Endothelial cell of umbilical vein (primary cell): ENCODE results near the gene ELAC2. TPM values are rescaled to one million over a fixed set of nuclear protein-coding genes. Genes with fewer than 3 reads are reported as not detected.

ENCODE experiments used
- BruUV-seq: library from RNA; stranded (reverse); fragments of 400-500 nt; replicated peaks from 2 replicates; lab custom pipeline; 2021; lab: Mats Ljungman, UMichigan
- CTCF ChIA-PET: fragments of 300-600, 350-600 bp; sonication (Branson Sonifier 250); formaldehyde crosslinking; loops from one replicate; lab custom pipeline; 2021; ENCODE audit warnings: antibody characterized with exemption, inconsistent platforms; lab: Charles Lee
- POLR2A ChIA-PET: fragments of 300-600, 350-600 bp; sonication (Branson Sonifier 250); formaldehyde crosslinking; loops from one replicate; lab custom pipeline; 2021; ENCODE audit warnings: antibody characterized with exemption, inconsistent platforms; lab: Charles Lee
- DNase-seq: peaks from one replicate; pipeline ENCODE4 v3.0.0-alpha.2; 2011; ENCODE audit warnings: low read depth, low spot score
- FAIRE-seq: peaks from 2 replicates; lab custom pipeline; 2011; peaks lifted over from hg19 to GRCh38; lab: Jason Lieb, UNC
- H2AFZ ChIP-seq: 2 replicates; pipeline ENCODE4 v1.6.0; 2012; ENCODE audit warnings: low read depth, low read length, control low read depth, inconsistent platforms
- H3K27ac ChIP-seq: 2 replicates; pipeline ENCODE4 v1.5.1; 2011; ENCODE audit warnings: low read depth, mild to moderate bottlenecking, control low read depth, low read length, moderate library complexity; ENCODE audit not compliant: insufficient read depth
- H3K27me3 ChIP-seq, 2 experiments: 2 replicates each; pipeline versions ENCODE4 v1.6.0 to v1.6.1; 2011; ENCODE audit warnings: low read length in 2 of 2, mixed read lengths in 1 of 2; ENCODE audit not compliant: control insufficient read depth in 2 of 2, insufficient read depth in 2 of 2
- H3K36me3 ChIP-seq, 2 experiments: 2 replicates in 1 of 2; 3 replicates in 1 of 2; pipeline ENCODE4 v1.5.1; 2011; ENCODE audit warnings: low read length in 2 of 2, mild to moderate bottlenecking in 1 of 2, moderate library complexity in 1 of 2; ENCODE audit not compliant: control insufficient read depth in 2 of 2, insufficient read depth in 2 of 2; ENCODE audit errors: extremely low read depth in 1 of 2
- H3K4me1 ChIP-seq: 3 replicates; pipeline ENCODE4 v1.5.1; 2011; ENCODE audit warnings: mild to moderate bottlenecking, low read length; ENCODE audit not compliant: control insufficient read depth, insufficient read depth; ENCODE audit errors: extremely low read depth
- H3K4me2 ChIP-seq: 2 replicates; pipeline ENCODE4 v1.6.1; 2011; ENCODE audit warnings: low read length, control low read depth, mixed read lengths; ENCODE audit not compliant: insufficient read depth
- H3K4me3 ChIP-seq, 3 experiments: fragments of 200-600 bp in 1 of 3; sonication (generic), shearing (Covaris generic) in 1 of 3; replicated peaks in 1 of 3; 2 replicates each; pipeline ENCODE4 v1.5.1; 2011 to 2016; ENCODE audit warnings: control low read depth in 3 of 3, low read length in 3 of 3, mild to moderate bottlenecking in 2 of 3, inconsistent platforms in 1 of 3, low read depth in 1 of 3, moderate library complexity in 1 of 3; ENCODE audit not compliant: insufficient read depth in 1 of 3
- H3K79me2 ChIP-seq: 2 replicates; pipeline ENCODE4 v1.6.0; 2012; ENCODE audit warnings: low read length, inconsistent platforms; ENCODE audit not compliant: control insufficient read depth, insufficient read depth
- H3K9ac ChIP-seq: replicated peaks from 2 replicates; pipeline ENCODE3; 2011; ENCODE audit warnings: low read length, control low read depth; ENCODE audit not compliant: insufficient read depth; ENCODE audit errors: extremely low read depth
- H3K9me1 ChIP-seq: replicated peaks from 3 replicates; pipeline ENCODE4 v1.6.0; 2011; ENCODE audit warnings: mild to moderate bottlenecking, low read length; ENCODE audit not compliant: control insufficient read depth, insufficient read depth; ENCODE audit errors: extremely low read depth
- H3K9me3 ChIP-seq: replicated peaks from 2 replicates; pipeline ENCODE4 v1.5.1; 2012; ENCODE audit warnings: low read length, inconsistent platforms; ENCODE audit not compliant: control insufficient read depth, insufficient read depth
- H4K20me1 ChIP-seq: replicated peaks from 2 replicates; pipeline ENCODE3; 2011; ENCODE audit warnings: mild to moderate bottlenecking, low read length; ENCODE audit not compliant: control insufficient read depth, insufficient read depth; ENCODE audit errors: extremely low read depth
- EZH2 ChIP-seq: IDR thresholded peaks from 2 replicates; pipeline ENCODE4 v1.6.1; 2012; ENCODE audit warnings: borderline replicate concordance, low read depth, mild to moderate bottlenecking, moderate library complexity, low read length, inconsistent platforms; ENCODE audit not compliant: severe bottlenecking
- FOS ChIP-seq: IDR thresholded peaks from 2 replicates; pipeline ENCODE4 v1.6.1; 2011; ENCODE audit warnings: mild to moderate bottlenecking, low read length, moderate library complexity, borderline replicate concordance; ENCODE audit not compliant: insufficient read depth
- GATA2 ChIP-seq: IDR thresholded peaks from 2 replicates; pipeline ENCODE4 v1.7.0; 2011; ENCODE audit warnings: low read depth, mild to moderate bottlenecking, moderate library complexity, mixed read lengths, low read length; ENCODE audit not compliant: insufficient read length, insufficient read depth
- JUN ChIP-seq: IDR thresholded peaks from 2 replicates; pipeline ENCODE4 v1.6.1; 2011; ENCODE audit warnings: borderline replicate concordance, low read depth; ENCODE audit not compliant: insufficient read length, insufficient read depth
- MYC ChIP-seq: IDR thresholded peaks from one replicate; pipeline ENCODE4 v1.6.1; 2011; ENCODE audit warnings: mild to moderate bottlenecking, low read depth, low read length
- POLR2A ChIP-seq: IDR thresholded peaks from 2 replicates; pipeline ENCODE4 v1.6.1; 2012; ENCODE audit warnings: low read depth, mild to moderate bottlenecking, control low read depth, low read length
- POLR2AphosphoS5 ChIP-seq: IDR thresholded peaks from 2 replicates; pipeline ENCODE4 v1.6.1; 2012; ENCODE audit warnings: low read depth, mild to moderate bottlenecking, control low read depth, low read length, moderate library complexity; ENCODE audit not compliant: insufficient read depth
- dilution Hi-C: fragments of 300-500 bp; cut with MboI; formaldehyde crosslinking; loops from one replicate; pipeline ENCODE4 v1.15.0; 2019; ENCODE audit warnings: low sequenced_read_pairs; ENCODE audit not compliant: extremely low pct_ligation_motif_present
- intact Hi-C: fragments of 100-400 bp; cut with micrococcal nuclease; formaldehyde crosslinking; loops from one replicate; pipeline ENCODE4 v1.10.0; 2022
- polyA plus RNA-seq, 4 experiments: library from polyadenylated mRNA; depleted of rRNA in 3 of 4; stranded (reverse) in 3 of 4; unstranded in 1 of 4; fragments of >200 nt; gene quantifications; 2 replicates each; pipeline versions ENCODE4 v1.2.1 to v1.2.3, GENCODE V29; 2011 to 2012; ENCODE audit warnings: missing spikeins in 1 of 4
- total RNA-seq: library from RNA; stranded (reverse); gene quantifications from 2 replicates; pipeline ENCODE4 v1.2.3, GENCODE V29; 2021
- TF ChIP-seq, protein P1 (sequence below), 2 donors: IDR thresholded peaks; 1 replicate in 1 of 2; 2 replicates in 1 of 2; pipeline ENCODE4 v1.5.1; 2011; ENCODE audit warnings: low read length in 2 of 2, mild to moderate bottlenecking in 2 of 2, moderate library complexity in 2 of 2, control low read depth in 1 of 2, inconsistent platforms in 1 of 2, low read depth in 1 of 2; ENCODE audit not compliant: insufficient read depth in 1 of 2; ENCODE audit errors: extremely low read depth in 1 of 2
- TF ChIP-seq, protein P2 (sequence below): IDR thresholded peaks from 2 replicates; pipeline ENCODE4 v1.6.1; 2011; ENCODE audit not compliant: insufficient read depth, insufficient read length

ELAC2 gene
- total and polyA plus RNA-seq, 2 donors (not counting 3 experiments of a cell fraction or from before 2014, with no cell fraction given), result 64.8 to 75.9 TPM

DNA sequence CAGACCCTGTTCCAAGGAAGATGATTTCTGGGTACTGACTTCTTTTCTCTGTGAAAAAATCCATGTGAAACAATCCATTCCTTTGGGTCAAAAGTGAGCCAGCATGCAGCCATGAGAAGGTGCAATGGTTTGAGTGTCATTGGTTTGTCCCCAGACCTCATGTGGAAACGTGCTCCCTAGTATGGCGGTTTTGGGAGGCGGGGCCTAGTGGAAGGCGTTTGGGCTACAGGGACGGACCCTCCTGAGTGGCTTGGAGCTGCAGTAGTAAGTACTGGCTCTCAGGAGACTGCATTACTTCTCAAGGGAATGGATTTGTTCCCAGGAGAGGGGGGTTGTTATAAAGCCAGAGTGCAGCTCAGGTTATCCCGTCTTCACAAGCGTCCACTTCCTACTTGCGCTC, 19.4 kb downstream of the ELAC2 start:
- no peaks in the 10 kb centered on the region for H3K27me3 ChIP-seq
- no peak overlapping the region for H3K27ac ChIP-seq
- CTCF ChIA-PET, result interaction anchor here (1.0 kb wide), 1 partner anchor 18 kb away, joined by 3 read pairs; no protein-coding TSS in a partner anchor
- DNase-seq (no peak), FAIRE-seq (no peak)
- H3K79me2 ChIP-seq, result no peaks in the 10 kb centered on the region
- peaks cover 41 to 67% of the 10 kb centered on the region in 2 experiments for H3K36me3 ChIP-seq
- H3K9ac ChIP-seq, result no peak overlapping the region
- H3K9me3 ChIP-seq, result no peaks in the 10 kb centered on the region
- BruUV-seq, result no TSS peak
- dilution Hi-C loops, result no loop called here
- POLR2A ChIA-PET, result no interaction called here
- no peak overlapping the region for H3K4me3 ChIP-seq
- no peak for TF ChIP-seq POLR2AphosphoS5
- no peak for TF ChIP-seq FOS
- no peak for TF ChIP-seq JUN
- H2AFZ ChIP-seq, result no peak overlapping the region
- H3K4me1 ChIP-seq, result no peaks in the 10 kb centered on the region
- H3K9me1 ChIP-seq, result no peaks in the 10 kb centered on the region
- H3K4me2 ChIP-seq, result no peak overlapping the region
- intact Hi-C loops, result no loop called here
- no peaks in the 10 kb centered on the region for H4K20me1 ChIP-seq

DNA sequence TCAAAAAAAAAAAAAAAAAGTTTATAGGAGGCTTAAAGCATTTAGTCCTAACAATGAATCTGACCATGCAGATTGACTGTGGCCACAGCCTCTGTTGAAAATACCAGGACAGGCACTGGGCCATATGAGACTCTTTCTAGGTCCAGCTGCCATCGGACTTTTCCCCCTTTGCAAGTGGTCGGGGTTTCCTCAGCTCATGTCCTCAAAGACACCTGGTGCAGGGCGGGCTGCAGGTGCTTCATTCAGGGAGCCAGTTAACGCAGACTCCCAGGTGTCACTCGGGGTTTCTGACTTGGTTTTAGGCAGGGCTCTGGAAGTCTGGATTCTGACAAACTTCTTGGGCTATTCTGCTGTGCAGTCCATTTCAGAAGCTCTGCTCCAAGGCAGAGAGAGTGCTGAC, 20.9 kb downstream of the ELAC2 start:
- TF ChIP-seq, protein P1, sequence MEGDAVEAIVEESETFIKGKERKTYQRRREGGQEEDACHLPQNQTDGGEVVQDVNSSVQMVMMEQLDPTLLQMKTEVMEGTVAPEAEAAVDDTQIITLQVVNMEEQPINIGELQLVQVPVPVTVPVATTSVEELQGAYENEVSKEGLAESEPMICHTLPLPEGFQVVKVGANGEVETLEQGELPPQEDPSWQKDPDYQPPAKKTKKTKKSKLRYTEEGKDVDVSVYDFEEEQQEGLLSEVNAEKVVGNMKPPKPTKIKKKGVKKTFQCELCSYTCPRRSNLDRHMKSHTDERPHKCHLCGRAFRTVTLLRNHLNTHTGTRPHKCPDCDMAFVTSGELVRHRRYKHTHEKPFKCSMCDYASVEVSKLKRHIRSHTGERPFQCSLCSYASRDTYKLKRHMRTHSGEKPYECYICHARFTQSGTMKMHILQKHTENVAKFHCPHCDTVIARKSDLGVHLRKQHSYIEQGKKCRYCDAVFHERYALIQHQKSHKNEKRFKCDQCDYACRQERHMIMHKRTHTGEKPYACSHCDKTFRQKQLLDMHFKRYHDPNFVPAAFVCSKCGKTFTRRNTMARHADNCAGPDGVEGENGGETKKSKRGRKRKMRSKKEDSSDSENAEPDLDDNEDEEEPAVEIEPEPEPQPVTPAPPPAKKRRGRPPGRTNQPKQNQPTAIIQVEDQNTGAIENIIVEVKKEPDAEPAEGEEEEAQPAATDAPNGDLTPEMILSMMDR (IDR thresholded peaks at IDR 0.05; ENCODE audit: extremely low read depth in 1 of 2, insufficient read depth in 1 of 2, low read depth in 1 of 2, low read length in 2 of 2), result no peak
- no peak for TF ChIP-seq POLR2A
- TF ChIP-seq MYC, result no peak
- TF ChIP-seq JUN, result no peak
- TF ChIP-seq, protein P2, sequence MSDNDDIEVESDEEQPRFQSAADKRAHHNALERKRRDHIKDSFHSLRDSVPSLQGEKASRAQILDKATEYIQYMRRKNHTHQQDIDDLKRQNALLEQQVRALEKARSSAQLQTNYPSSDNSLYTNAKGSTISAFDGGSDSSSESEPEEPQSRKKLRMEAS, result no peak
- TF ChIP-seq EZH2, result no peak
- no peak for TF ChIP-seq GATA2
- TF ChIP-seq FOS, result no peak
- no peak for TF ChIP-seq POLR2AphosphoS5
- ChIA-PET POLR2A (no interaction called here), CTCF (interaction anchor here (1.2 kb wide), 1 partner anchor 8 kb away, joined by 5 read pairs; no protein-coding TSS in a partner anchor)
- Histone ChIP-seq H2AFZ (no peak overlapping the region), H3K9ac (no peak overlapping the region), H3K4me3 (no peak overlapping the region), H4K20me1 (no peaks in the 10 kb centered on the region), H3K79me2 (no peaks in the 10 kb centered on the region), H3K4me1 (no peaks in the 10 kb centered on the region), H3K4me2 (no peak overlapping the region), H3K9me3 (no peaks in the 10 kb centered on the region), H3K36me3 (peaks cover 39 to 68% of the 10 kb centered on the region in 2 experiments), H3K27ac (no peak overlapping the region), H3K9me1 (no peaks in the 10 kb centered on the region), H3K27me3 (no peaks in the 10 kb centered on the region)
- intact Hi-C loops, result no loop called here
- DNase-seq (no peak), FAIRE-seq (no peak)
- dilution Hi-C loops, result no loop called here
- no TSS peak for BruUV-seq
